ENCODE results near the gene GPR171.

DNA sequence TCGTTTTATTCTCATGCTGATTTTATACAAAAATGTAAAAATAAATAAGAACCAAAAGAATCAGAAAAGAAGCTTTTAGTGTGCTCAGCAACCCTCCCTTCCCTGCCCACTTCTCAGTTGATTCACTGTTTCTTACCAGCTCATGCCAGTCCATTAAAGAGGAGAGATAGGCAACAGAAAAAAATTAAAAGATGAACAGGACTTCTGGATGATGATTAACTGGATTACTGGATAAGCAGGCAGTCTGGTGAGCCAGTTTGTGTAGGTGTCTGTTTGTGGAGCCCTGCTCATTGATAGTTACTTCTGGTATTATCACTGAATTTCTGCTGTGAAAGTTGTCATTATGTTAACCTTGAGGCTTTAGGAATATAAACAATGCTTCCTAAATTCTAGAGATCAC is 15.1 kb upstream of the GPR171 start:
- TF ChIP-seq CTCF (conservative IDR thresholded peaks at IDR 0.05; ENCODE audit: low read depth, low read length), result no peak
- TF ChIP-seq EZH2 (IDR thresholded peaks at IDR 0.05; ENCODE audit: low read length, unreplicated experiment), result no peak
- TF ChIP-seq EZH2phosphoT487 (IDR thresholded peaks at IDR 0.05; ENCODE audit: borderline replicate concordance, low read length), result no peak
